ENCODE results near the gene UBN2. TPM values are rescaled to one million over a fixed set of nuclear protein-coding genes. Genes with fewer than 3 reads are reported as not detected.

Gene UBN2
- total RNA-seq, 2 donors from 2014 or later: 45.3 to 48.8 TPM

- Mint-ChIP-seq H3K27ac (no peak overlapping the region), H3K36me3 (ENCODE audit: low read depth) (peaks cover 25% of the 10 kb centered on the region), H3K9me3 (peaks cover 6% of the 10 kb centered on the region), H3K4me1 (peaks cover 2% of the 10 kb centered on the region), H3K27me3 (ENCODE audit: insufficient read depth) (no peaks in the 10 kb centered on the region), H3K4me3 (no peak overlapping the region)
- H3K36me3 ChIP-seq (ENCODE audit: control insufficient read depth, insufficient read depth, low read length): peaks cover 19% of the 10 kb centered on the region
- no peak overlapping the region for H3K4me3 ChIP-seq (ENCODE audit: low read length)
- H3K27me3 ChIP-seq (ENCODE audit: control insufficient read depth, insufficient read depth, low read length, poor library complexity, severe bottlenecking): no peaks in the 10 kb centered on the region
- H3K27ac ChIP-seq (ENCODE audit: low read depth, low read length): no peak overlapping the region
- WGBS, 2 experiments (ENCODE audit: insufficient coverage in 1 of 2, insufficient read length in 1 of 2): 86 to 95% methylated on average over 3 of the region's 3 CpGs
- H3K9ac ChIP-seq (ENCODE audit: extremely low read depth, low read length, poor library complexity, severe bottlenecking): no peak overlapping the region
- H3K4me1 ChIP-seq (ENCODE audit: control insufficient read depth, insufficient read depth, low read length): no peaks in the 10 kb centered on the region
- H3K9me3 ChIP-seq (ENCODE audit: control insufficient read depth, low read length): no peaks in the 10 kb centered on the region
- no peak for TF ChIP-seq CTCF (conservative IDR thresholded peaks at IDR 0.05)
- DNase-seq: no peak
Measured at GRCh38 chr7:139189357-139189756, 41.7 kb upstream of the UBN2 start.

GRCh38 chr7:139192014-139192706, 38.9 kb upstream of the UBN2 start:
- DNase-seq: no peak
- WGBS, 2 experiments (ENCODE audit: insufficient coverage in 1 of 2, insufficient read length in 1 of 2): 84 to 93% methylated on average over 2 to 3 of the region's 3 CpGs
- Histone ChIP-seq H3K9me3 (ENCODE audit: control insufficient read depth, low read length) (no peaks in the 10 kb centered on the region), H3K27me3 (ENCODE audit: control insufficient read depth, insufficient read depth, low read length, poor library complexity, severe bottlenecking) (no peaks in the 10 kb centered on the region), H3K4me3 (ENCODE audit: low read length) (no peak overlapping the region), H3K27ac (ENCODE audit: low read depth, low read length) (no peak overlapping the region), H3K9ac (ENCODE audit: extremely low read depth, low read length, poor library complexity, severe bottlenecking) (no peak overlapping the region), H3K36me3 (ENCODE audit: control insufficient read depth, insufficient read depth, low read length) (peaks cover 12% of the 10 kb centered on the region), H3K4me1 (ENCODE audit: control insufficient read depth, insufficient read depth, low read length) (no peaks in the 10 kb centered on the region)
- Mint-ChIP-seq H3K4me1 (no peaks in the 10 kb centered on the region), H3K9me3 (peaks cover 8% of the 10 kb centered on the region), H3K27me3 (ENCODE audit: insufficient read depth) (no peaks in the 10 kb centered on the region), H3K27ac (no peak overlapping the region), H3K36me3 (ENCODE audit: low read depth) (peaks cover 22% of the 10 kb centered on the region), H3K4me3 (no peak overlapping the region)
- no peak for TF ChIP-seq CTCF (conservative IDR thresholded peaks at IDR 0.05)

- Mint-ChIP-seq H3K9me3 (peaks cover 3% of the 10 kb centered on the region), H3K27me3 (ENCODE audit: insufficient read depth) (no peaks in the 10 kb centered on the region)
- 100% methylated on average over 2 of the region's 2 CpGs; no CpG with 5 or more reads in 1 of the 2 experiments for WGBS, 2 experiments (ENCODE audit: insufficient coverage in 1 of 2, insufficient read length in 1 of 2)
Measured at GRCh38 chr7:139200382-139200781, 30.7 kb upstream of the UBN2 start.

More at GRCh38 chr7:139200382-139200781, 30.7 kb upstream of the UBN2 start:
- no peaks in the 10 kb centered on the region for H3K27me3 ChIP-seq (ENCODE audit: control insufficient read depth, insufficient read depth, low read length, poor library complexity, severe bottlenecking)
- Mint-ChIP-seq H3K4me3 (no peak overlapping the region), H3K36me3 (ENCODE audit: low read depth) (no peaks in the 10 kb centered on the region), H3K4me1 (no peaks in the 10 kb centered on the region), H3K27ac (no peak overlapping the region)
- H3K9me3 ChIP-seq (ENCODE audit: control insufficient read depth, low read length): peaks cover 6% of the 10 kb centered on the region
- no peak overlapping the region for H3K27ac ChIP-seq (ENCODE audit: low read depth, low read length)
- H3K9ac ChIP-seq (ENCODE audit: extremely low read depth, low read length, poor library complexity, severe bottlenecking): no peak overlapping the region
- no peak for DNase-seq
- no peak overlapping the region for H3K4me3 ChIP-seq (ENCODE audit: low read length)
- no peaks in the 10 kb centered on the region for H3K4me1 ChIP-seq (ENCODE audit: control insufficient read depth, insufficient read depth, low read length)
- TF ChIP-seq CTCF (conservative IDR thresholded peaks at IDR 0.05): no peak
- H3K36me3 ChIP-seq (ENCODE audit: control insufficient read depth, insufficient read depth, low read length): no peaks in the 10 kb centered on the region

All from endodermal cell (in vitro differentiated cells).